GM12864 (cell line): ENCODE measurements around the gene TBC1D1.

Experiments
- DNase-seq: peaks from one replicate; pipeline ENCODE4 v3.0.0-alpha.2; 2011; ENCODE audit warnings: low read depth
- H3K4me3 ChIP-seq: 2 replicates; pipeline ENCODE4 v1.5.1; 2011; ENCODE audit warnings: mild to moderate bottlenecking, low read depth, low read length, control low read depth
- CTCF ChIP-seq: IDR thresholded peaks from 2 replicates; pipeline ENCODE4 v1.5.1; 2011; ENCODE audit warnings: low read depth, mild to moderate bottlenecking, moderate library complexity, low read length, control low read depth, inconsistent platforms; ENCODE audit errors: missing control alignments

Gene TBC1D1

GRCh38 chr4:38045289-38045988, 154.6 kb downstream of the TBC1D1 start:
- no peak overlapping the region for H3K4me3 ChIP-seq
- no peak for TF ChIP-seq CTCF
- DNase-seq = no peak

GRCh38 chr4:38046727-38047489, 156.0 kb downstream of the TBC1D1 start:
- no peak for TF ChIP-seq CTCF
- no peak overlapping the region for H3K4me3 ChIP-seq
- no peak for DNase-seq

GRCh38 chr4:38049545-38050170, 158.8 kb downstream of the TBC1D1 start:
- H3K4me3 ChIP-seq = no peak overlapping the region
- no peak for DNase-seq
- TF ChIP-seq CTCF = no peak

- H3K4me3 ChIP-seq = no peak overlapping the region
- TF ChIP-seq CTCF = no peak
- DNase-seq = no peak
Measured at GRCh38 chr4:38050560-38051350, 159.9 kb downstream of the TBC1D1 start.

GRCh38 chr4:38055566-38055965, 164.7 kb downstream of the TBC1D1 start:
- no peak for TF ChIP-seq CTCF
- no peak overlapping the region for H3K4me3 ChIP-seq
- DNase-seq = no peak

- no peak for DNase-seq
- no peak for TF ChIP-seq CTCF
- no peak overlapping the region for H3K4me3 ChIP-seq
Measured at GRCh38 chr4:38056011-38056685, 165.3 kb downstream of the TBC1D1 start.
